ENCODE data around the gene SMG5.

Gene SMG5

DNA sequence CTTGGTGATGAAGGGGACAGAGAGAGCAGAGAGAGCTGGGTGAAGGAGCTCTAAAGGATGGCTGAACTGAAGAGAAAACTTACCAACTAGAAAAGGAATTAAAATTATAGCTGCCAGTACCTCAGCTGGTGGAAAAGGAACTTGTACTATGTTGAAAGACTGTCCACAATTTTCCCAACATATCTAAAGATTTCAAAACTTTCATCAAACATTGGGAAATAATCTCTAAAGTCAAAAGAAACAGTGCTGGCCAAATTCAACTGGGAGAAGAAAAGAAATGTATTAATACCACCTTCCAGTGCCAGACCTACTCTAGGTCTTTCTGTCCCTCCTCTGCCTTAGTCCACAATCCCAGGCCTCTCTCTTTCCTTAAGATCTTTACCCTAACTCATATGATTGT, 6.1 kb downstream of the SMG5 start:
- TF ChIP-seq, protein P1, sequence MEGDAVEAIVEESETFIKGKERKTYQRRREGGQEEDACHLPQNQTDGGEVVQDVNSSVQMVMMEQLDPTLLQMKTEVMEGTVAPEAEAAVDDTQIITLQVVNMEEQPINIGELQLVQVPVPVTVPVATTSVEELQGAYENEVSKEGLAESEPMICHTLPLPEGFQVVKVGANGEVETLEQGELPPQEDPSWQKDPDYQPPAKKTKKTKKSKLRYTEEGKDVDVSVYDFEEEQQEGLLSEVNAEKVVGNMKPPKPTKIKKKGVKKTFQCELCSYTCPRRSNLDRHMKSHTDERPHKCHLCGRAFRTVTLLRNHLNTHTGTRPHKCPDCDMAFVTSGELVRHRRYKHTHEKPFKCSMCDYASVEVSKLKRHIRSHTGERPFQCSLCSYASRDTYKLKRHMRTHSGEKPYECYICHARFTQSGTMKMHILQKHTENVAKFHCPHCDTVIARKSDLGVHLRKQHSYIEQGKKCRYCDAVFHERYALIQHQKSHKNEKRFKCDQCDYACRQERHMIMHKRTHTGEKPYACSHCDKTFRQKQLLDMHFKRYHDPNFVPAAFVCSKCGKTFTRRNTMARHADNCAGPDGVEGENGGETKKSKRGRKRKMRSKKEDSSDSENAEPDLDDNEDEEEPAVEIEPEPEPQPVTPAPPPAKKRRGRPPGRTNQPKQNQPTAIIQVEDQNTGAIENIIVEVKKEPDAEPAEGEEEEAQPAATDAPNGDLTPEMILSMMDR (conservative IDR thresholded peaks at IDR 0.05; ENCODE audit: control insufficient read depth, insufficient read depth, low read depth, low read length), result no peak
- DNase-seq (ENCODE audit: low read depth), result peak; percentile 43
- no peak overlapping the region for H3K4me3 ChIP-seq (ENCODE audit: control insufficient read depth, low read depth, low read length)

DNA sequence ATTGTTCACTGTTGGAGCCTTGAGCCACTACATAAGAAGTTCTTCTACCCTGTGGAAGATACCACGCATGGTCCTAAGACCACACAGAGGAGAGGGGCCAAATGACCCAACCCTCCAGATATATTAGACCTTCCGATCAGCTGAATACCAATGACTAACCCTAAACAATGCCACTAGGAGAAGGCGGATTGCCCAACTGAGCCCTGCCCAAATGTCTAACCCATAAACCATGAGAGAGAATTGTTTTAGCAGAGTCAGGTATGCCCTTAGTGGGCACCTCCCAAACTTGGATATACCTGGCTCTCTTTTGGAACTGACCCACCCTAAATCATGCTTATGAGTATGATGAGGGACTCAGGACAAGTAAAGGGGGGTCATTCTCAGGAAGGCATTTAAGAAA, 12.3 kb downstream of the SMG5 start:
- TF ChIP-seq, protein P1 (conservative IDR thresholded peaks at IDR 0.05; ENCODE audit: control insufficient read depth, insufficient read depth, low read depth, low read length), result no peak
- H3K4me3 ChIP-seq (ENCODE audit: control insufficient read depth, low read depth, low read length), result no peak overlapping the region
- DNase-seq (ENCODE audit: low read depth), result no peak

DNA sequence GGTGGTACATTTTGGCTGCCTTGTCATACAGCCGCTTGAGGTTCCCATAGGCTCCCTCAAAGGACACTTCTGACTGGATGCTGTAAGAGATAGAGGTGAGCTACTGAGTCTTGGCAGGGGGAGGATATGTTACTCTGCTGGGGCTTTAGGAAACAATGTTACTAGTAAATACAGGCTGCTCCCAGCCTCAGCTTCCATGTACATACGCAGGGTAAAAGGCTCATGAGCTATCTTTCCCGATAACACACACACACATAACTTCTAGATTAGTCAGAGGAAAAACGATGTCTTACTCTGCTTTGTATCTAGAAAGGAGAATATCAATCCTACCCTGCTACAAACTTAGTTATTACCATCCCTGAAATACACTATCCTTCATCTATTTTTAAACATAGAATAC, 14.3 kb downstream of the SMG5 start:
- H3K4me3 ChIP-seq (ENCODE audit: control insufficient read depth, low read depth, low read length), result no peak overlapping the region
- TF ChIP-seq, protein P1 (conservative IDR thresholded peaks at IDR 0.05; ENCODE audit: control insufficient read depth, insufficient read depth, low read depth, low read length), result no peak
- no peak for DNase-seq (ENCODE audit: low read depth)

DNA sequence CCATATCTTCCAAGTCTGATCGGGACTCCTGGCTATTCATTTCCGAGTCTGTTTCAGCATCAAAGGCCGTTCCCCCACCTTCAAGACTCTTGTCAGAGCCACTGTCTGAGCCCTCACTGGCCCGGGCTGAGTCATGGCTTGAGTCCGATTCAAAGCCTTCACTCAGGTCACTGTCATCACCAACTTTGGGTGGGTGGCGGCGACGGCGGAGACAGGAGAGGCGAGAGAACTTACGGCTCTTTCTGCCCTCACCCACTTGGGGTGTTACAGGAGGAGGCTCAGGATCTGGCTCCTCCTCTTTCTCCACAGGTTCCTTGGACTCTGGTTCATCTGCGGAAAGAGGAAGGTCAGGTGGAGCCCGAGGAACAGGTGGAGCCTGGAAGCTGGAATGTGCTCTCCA, 16.6 kb downstream of the SMG5 start:
- DNase-seq (ENCODE audit: low read depth), result no peak
- no peak overlapping the region for H3K4me3 ChIP-seq (ENCODE audit: control insufficient read depth, low read depth, low read length)

DNA sequence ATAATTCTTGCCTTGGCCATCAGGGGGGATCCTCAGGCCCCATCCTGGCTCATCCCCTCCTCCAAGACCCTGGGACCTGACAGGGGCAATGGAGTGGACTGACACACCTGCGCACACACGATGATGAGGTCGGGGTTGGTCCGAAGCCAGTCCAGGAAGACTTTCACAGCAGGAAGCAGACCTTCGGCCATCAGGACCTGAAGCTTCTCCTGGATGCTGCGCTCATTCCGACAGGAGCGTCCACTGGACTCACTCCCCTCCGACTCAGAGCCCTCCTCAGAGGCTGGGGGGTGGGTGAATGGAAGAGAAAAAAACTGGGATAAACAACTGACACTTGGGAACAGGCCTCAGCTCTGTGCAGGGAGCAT, 19.4 kb downstream of the SMG5 start:
- DNase-seq (ENCODE audit: low read depth), result no peak
- H3K4me3 ChIP-seq (ENCODE audit: control insufficient read depth, low read depth, low read length), result no peak overlapping the region
- TF ChIP-seq, protein P1 (conservative IDR thresholded peaks at IDR 0.05; ENCODE audit: control insufficient read depth, insufficient read depth, low read depth, low read length), result no peak

More for the DNA sequence above, 16.6 kb downstream of the SMG5 start:
- TF ChIP-seq, protein P1 (conservative IDR thresholded peaks at IDR 0.05; ENCODE audit: control insufficient read depth, insufficient read depth, low read depth, low read length), result no peak

DNA sequence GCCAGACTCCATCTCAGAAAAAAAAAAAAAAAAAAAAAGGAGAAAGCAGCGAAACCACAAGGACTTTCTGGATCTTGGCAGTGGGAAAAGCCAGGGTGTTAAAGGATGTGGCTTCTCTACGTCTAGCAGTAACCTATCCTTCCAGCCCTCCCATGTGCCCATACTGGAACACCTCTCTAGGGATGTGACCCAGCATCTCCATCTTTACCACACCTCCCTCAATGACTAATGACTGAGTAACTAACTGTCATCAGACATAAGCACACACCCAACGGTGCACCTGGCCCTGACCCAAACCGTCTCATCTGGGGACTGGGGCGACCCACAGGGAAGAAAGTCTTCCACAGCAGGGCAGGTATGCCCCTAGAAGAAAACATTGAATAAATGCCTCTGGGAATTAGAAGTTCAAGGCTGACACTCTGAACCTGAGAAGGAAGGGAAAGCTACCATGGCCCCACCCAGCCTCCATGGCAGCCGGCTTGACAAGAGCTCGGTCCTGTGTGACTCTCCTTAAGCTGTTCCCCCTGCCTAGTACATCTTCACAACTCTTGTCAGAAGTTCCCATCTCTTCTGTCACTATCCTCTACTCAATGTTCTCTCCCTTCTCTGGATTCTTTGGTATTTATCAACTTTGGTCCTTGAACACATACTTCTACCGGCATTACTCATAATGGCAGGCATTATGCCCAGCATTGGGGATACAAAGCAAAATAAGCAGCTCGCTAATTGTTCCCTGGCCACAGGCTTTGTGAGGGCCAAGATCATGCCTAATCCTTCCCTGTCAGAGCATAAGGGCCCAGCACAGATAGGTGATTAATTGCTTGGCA, 20.0 kb downstream of the SMG5 start:
- TF ChIP-seq, protein P1 (conservative IDR thresholded peaks at IDR 0.05; ENCODE audit: control insufficient read depth, insufficient read depth, low read depth, low read length), result no peak
- no peak overlapping the region for H3K4me3 ChIP-seq (ENCODE audit: control insufficient read depth, low read depth, low read length)
- peak; percentile 96 for DNase-seq (ENCODE audit: low read depth)

Data from fibroblast of mammary gland (primary cell).